ENCODE data around the gene SIAH1.
A peak's percentile ranks its signal among the peaks of the same experiment; 100 is the strongest.
"Not testable (repeated sequence)": the region's sequence is repeated elsewhere in the genome, so short reads cannot be mapped to it uniquely, and the experiment has no call there.

The SIAH1 gene

DNA sequence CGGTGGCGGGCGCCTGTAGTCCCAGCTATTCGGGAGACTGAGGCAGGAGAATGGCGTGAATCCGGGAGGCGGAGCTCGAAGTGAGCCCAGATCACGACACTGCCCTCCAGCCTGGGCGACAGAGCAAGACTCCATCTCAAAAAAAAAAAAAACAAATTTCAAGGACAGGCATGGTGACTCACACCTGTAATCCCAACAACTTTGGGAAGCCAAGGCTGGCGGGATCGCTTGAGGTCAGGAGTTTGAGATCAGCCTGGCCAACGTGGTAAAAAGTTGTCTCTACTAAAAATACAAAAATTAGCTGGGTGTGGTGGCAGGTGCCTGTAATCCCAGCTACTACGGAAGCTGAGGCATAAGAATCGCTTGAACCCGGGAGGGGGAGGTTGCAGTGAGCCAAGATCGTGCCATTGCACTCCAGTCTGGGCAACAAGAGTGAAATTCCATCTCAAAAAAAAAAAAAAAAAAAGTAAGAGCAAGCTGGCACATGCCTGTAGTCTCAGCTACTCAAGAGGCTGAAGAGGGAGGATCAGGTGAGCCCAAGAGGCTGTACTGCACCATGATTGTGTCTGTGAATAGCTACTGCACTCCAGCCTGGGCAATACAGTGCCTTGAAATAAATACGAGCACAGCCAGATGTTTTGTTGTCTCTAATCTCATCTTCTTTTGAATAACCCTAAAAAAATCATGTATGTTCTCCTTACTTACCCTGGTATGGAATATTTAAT is 14.4 kb downstream of the SIAH1 start:
- in situ Hi-C loops (cut with HindIII; ENCODE audit: low pct_ligation_motif_present, low pct_unique_long_range_greater_than_20kb, low sequenced_read_pairs); DNase-seq: not testable (repeated sequence)

DNA sequence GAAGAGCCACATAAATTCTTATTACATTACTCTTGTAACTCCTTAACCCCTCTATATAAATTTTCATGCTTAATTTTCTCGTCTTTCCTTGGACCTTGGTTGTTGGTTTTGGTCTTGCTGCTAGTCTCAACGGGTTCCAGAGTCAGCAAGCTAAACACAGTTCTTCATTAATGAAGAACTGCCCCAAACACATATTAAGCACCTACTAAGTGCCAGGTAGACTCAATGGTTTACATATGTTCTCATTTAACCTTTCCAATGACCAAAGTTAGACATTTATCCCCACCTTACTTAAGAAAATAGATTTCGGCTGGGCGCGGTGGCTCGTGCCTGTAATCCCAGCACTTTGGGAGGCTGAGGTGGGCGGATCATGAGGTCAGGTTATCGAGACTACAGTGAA is 15.0 kb downstream of the SIAH1 start:
- DNase-seq, result no peak
- in situ Hi-C loops (cut with HindIII; ENCODE audit: low pct_ligation_motif_present, low pct_unique_long_range_greater_than_20kb, low sequenced_read_pairs), result no loop called here

DNA sequence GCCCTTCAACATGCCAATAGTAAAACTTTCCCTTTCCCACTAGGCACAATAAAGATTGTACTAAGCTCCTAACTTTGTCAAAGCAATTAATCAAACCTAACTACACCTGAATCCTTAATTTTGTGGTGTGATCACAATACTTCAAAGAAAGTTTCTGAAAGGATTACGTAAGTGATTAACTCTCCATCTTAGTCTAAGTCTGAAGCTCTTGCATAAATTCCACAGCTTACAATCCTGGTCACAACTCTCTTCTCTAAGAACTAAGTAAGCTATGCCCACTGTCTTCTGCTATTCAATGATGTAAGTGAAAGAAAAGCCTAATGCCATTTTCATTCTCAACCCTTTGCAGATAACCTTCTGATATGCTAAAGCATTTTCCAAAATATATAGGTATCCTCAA is 15.4 kb downstream of the SIAH1 start:
- in situ Hi-C loops (cut with HindIII; ENCODE audit: low pct_ligation_motif_present, low pct_unique_long_range_greater_than_20kb, low sequenced_read_pairs), result no loop called here
- no peak for DNase-seq

DNA sequence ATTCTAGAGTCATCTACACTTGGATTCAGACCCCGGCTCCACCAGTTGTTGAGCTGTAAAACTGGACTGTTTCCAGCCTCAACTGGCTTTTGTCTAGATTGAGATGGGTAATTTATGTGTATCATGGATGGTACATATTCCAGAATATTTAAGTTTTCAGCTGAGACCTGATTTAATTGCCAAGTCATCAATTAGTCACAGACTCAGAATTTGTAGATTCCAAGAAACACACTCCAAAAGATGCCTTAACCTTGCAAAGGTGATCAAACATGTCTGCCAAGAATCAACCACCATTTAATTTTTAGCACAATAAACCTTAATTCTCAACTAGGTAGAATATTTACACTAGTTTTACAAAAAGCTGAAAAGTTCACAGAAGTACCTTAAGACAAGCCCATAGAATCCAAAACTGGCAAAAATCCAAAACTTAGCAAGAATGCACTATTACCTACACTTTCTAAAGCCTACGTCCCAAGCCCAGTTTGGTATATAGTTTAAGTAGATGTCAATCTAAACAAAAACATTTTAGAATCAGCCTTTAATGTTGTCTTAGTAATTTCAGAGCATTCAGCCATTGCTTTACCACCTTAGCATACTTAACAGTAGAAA is 17.7 kb downstream of the SIAH1 start:
- in situ Hi-C loops (cut with HindIII; ENCODE audit: low pct_ligation_motif_present, low pct_unique_long_range_greater_than_20kb, low sequenced_read_pairs), result no loop called here
- DNase-seq, result peak; percentile 23

DNA sequence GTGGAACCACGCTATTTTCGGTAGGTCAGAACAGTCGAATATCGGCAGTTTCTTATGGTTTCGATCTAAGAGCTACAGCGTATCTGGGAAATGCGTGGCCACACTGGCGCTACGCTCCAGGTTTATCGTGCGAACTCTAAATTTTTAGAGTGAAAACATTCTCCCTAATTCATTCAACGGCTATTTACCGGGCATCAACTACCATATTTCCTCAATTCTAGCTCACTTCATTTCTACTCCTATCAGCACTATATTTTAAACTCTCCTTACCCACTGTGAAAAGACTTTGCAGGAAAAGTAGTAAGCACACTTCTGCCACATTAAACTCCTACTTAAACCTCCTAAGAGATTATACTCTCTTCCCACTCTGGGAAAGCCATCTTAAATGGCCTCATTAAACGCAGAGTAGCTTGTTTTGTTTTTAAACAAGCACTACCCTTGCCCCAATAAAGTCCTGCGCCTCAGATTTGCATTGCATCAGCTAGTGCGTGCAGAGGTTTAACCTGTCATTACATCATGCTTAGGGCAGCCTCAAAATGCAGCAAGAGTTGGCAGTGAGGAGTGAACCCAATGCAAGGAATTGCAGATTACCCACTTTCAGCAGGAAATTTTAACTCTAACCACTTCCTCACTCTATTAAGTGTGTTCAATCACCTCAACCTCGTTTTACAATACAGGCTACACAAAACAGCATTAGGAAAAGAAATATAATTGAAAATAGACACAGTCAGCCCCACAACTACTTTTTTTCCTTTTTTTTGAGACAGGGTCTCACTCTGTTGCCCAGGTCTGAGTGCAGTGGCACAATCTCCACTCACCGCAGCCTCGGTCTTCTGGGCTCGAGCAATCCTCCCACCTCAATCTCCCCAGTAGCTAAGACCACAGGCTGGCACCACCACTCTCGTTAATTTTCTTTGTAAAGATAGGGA is 18.8 kb downstream of the SIAH1 start:
- in situ Hi-C loops (cut with HindIII; ENCODE audit: low pct_ligation_motif_present, low pct_unique_long_range_greater_than_20kb, low sequenced_read_pairs), result no loop called here
- DNase-seq, result peak; percentile 93

DNA sequence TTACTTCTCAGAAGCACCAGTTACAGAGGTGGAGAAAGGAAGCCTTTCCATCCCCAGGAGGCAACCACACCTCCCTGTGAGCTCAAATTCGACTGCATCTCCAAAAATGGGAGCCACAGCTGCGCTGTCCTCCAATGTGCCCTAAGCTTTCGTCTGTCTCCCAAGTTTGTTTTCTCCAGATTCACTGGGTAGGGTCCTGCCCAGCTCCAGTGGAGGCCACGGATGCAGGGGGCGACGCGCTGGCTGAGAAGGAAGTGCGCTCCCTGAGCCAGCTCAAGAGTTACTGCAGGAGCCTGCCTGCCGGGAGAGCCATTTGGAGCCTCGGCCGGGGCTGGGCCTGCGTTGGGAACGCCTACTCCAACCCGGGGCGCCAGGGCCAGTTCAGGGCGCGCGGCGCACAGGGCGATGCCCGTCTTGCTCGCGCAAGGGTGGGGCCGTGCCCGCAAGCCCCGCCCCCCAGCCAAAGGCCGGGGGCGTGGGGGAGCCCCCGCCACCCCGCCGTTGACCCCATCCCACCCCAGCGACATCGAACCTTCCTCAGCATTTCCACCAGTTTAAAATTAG is 19.5 kb downstream of the SIAH1 start:
- in situ Hi-C loops (cut with HindIII; ENCODE audit: low pct_ligation_motif_present, low pct_unique_long_range_greater_than_20kb, low sequenced_read_pairs), result no loop called here
- DNase-seq, result peak; percentile 97

DNA sequence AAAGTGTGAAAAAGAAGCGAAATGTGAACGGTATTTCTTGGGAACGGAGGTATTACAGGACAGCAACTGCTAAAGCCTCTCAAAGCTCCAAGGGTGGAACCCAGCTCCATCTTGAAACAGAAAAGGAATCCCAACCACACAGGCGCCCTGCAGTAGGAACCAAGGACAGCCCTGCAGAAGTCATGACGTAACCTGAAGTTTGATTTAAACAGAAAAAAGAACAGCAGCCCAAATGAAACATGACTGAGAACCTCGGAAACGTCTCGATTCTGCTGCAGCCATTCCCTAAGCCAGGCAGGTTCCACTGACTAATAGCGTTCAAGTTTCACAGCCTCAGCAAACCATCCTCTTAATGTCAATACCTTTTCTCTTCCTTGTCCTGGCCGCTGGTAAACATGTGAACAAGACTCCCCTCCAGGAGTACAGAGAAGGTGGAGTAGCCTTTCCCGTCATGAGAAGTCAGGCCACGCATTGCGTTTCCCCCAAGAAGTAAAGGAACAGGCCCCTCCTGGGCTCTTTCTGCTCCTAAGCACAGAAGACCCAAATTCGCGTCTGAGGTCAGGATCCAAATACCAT is 20.1 kb downstream of the SIAH1 start:
- in situ Hi-C loops (cut with HindIII; ENCODE audit: low pct_ligation_motif_present, low pct_unique_long_range_greater_than_20kb, low sequenced_read_pairs), result no loop called here
- peak; percentile 66 for DNase-seq

DNA sequence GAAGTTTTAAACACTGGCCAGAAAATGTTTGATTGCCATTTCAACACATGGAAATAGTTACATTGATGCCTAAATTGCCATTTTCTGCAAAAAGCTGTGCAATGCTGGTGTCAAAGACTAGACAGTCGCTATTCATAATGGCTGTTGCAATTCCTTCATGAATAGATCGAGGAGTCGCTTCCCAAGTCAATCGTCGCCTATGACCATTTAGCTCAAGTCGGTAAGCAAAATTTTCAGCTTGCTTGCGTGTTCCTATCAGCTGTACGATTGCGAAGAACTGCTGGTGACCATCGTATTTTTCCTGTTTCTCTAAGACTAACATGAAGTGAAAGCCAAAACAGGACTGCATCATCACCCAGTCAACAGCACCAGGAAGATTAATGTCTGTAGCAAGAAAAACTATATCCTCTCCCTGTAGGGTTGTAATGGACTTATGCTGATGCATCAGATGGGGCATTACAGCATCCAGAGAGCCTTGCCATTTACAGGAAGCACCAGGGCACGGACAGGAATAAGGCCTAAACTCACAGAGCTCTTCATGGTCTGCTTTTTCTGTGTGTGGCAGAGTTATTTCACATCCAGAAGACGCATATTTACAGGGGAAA is 23.6 kb downstream of the SIAH1 start:
- no peak for DNase-seq
- in situ Hi-C loops (cut with HindIII; ENCODE audit: low pct_ligation_motif_present, low pct_unique_long_range_greater_than_20kb, low sequenced_read_pairs), result no loop called here

DNA sequence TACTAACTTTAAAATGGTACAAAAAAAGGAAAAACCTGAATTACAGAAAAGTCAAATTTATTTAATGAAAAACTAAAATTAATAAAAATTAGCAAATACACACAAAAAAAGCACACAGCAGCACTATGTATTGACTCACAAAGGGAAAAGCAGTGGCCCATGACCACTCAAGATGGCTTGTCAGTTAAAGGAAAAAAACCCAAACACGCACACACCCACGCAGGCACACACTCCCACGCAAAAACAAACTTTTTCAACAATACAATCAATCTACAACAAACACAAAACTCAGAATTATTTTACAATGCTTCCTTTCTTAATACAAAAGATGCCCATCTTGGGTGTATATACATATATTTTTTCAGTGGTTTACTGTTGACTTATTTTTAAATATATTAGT is 24.2 kb downstream of the SIAH1 start:
- in situ Hi-C loops (cut with HindIII; ENCODE audit: low pct_ligation_motif_present, low pct_unique_long_range_greater_than_20kb, low sequenced_read_pairs), result no loop called here

DNA sequence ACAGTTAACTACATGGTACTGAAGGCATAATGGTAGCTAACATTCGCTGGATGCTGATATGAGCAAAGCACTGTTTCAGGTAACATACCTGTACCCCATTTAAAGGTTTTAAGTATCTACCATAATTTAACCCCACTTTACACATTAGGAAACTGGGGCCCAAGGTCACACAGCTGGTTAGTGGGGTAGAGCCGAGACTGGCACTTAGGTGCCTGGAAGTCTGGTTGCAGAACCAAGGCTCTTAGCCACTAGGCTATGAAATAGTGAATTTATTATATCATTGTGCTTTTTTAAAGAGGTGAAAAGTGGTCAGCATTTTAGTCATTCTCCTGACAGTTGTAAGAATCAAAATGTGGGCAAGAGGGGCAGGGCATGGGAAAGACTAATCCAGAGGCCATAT is 25.2 kb downstream of the SIAH1 start:
- DNase-seq, result no peak
- in situ Hi-C loops (cut with HindIII; ENCODE audit: low pct_ligation_motif_present, low pct_unique_long_range_greater_than_20kb, low sequenced_read_pairs), result no loop called here

More for the DNA sequence above, 24.2 kb downstream of the SIAH1 start:
- DNase-seq, result peak; percentile 35

DNA sequence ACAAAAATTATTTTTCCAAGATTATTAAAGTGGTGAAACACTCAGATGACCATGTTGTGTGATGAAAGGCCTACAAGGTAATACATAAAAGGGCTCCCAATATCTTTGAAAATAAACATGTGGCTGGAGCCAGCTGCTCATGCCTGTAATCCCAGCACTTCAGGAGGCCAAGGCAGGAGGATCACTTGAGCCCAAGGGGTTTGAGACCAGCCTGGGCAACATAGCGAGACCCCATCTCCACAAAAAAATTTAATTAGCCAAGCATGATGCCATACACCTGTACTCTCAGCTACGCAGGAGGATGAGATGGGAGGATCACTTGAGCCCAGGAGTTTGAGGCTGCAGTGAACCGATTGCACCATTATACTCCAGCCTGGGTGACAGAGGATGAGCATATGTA is 26.8 kb downstream of the SIAH1 start:
- in situ Hi-C loops (cut with HindIII; ENCODE audit: low pct_ligation_motif_present, low pct_unique_long_range_greater_than_20kb, low sequenced_read_pairs), result no loop called here
- DNase-seq, result no peak

DNA sequence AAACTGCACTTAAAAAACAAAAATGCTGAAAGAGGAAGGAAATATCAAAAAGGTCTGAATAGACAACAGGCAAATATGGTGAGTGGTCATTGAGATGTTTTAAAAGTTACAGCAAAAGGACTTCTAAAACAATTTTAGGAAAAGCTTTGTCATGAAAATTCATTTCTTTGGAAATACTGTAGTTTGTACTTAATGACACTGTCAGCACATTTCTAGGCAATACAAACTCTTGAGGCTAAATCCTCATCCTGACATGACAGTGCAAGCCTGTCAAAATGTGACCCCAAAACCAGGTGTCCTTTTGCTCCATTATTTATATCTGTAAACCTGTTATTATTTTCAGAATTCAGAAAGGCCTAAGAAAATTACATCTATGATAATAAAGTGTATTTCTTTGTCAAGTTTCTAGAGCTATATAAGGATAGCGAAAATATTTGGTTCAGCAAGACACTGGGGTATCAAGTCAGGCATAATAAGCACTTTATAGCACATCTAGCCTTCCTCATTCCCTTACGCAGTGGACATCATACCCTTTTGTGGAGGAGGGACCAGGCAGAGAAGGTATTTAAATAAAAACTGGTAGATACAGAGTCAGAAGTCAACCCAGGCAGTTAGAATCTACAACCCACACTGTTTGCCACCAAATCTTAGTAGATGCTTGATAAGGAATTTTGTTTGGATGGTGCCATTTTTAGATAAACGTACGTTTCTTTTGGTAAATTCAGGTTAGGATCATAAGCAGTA is 28.4 kb downstream of the SIAH1 start:
- in situ Hi-C loops (cut with HindIII; ENCODE audit: low pct_ligation_motif_present, low pct_unique_long_range_greater_than_20kb, low sequenced_read_pairs), result no loop called here
- DNase-seq, result no peak

DNA sequence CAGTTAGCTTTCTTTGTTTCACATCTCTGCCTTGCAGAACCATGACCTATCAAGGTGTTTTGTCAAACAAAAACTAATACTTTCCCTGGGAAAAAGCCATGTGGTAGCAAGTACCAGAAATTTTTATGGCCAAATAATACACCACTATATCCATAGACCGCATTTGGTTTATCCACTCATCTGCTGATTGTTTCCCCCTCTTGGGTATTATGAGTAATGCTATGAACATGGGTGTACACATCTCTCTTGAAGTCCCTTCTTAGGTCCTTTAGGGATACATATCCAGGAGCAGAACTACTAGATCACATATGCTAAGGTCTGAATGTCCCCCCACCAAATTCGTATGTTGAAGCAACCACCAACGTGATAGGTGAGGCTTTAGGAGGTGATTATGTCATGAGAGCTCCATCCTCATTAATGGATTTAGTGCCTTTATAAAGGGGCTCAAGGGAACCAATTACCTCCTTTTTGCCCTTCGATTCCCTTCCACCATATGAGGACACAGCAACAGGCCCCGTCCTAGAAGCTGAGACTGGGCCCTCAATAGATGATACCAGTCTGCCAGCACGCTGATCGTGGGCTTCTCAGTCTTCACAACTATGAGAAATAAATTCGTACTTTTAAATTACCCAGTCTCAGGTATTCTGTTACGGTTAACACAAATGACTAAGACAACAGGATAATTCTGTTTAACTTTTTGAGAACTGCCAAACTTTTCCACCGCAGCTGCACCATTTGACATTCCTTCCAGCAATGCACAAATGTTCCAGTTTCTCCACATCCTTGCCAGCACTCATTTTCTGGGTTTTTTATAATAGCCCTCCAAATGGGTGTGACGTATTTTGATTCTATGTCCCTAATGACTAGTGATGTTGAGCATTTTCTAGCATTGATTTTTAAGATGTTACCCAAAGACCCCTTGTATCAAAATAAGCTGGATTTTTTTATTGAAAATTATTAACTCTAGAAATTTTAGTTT is 30.0 kb downstream of the SIAH1 start:
- DNase-seq, result no peak
- in situ Hi-C loops (cut with HindIII; ENCODE audit: low pct_ligation_motif_present, low pct_unique_long_range_greater_than_20kb, low sequenced_read_pairs), result no loop called here

DNA sequence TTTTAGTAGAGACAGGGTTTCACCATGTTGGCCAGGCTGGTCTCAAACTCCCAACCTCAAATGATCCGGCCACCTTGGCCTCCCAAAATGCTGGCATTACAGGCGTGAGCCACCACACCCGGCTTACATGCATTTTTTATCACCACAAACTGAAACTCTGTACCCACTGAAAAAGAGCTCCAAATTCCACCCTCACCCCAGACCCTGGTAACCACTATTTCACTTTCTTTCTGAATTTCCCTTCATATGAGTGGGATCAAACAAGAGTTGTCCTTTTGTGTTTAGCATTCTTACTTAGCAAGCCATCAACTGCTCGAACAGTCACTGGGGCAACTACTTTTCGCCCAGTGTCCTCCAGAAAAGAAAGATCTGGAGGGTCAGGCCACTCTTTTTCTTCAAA is 30.8 kb downstream of the SIAH1 start:
- in situ Hi-C loops (cut with HindIII; ENCODE audit: low pct_ligation_motif_present, low pct_unique_long_range_greater_than_20kb, low sequenced_read_pairs); DNase-seq: not testable (repeated sequence)

DNA sequence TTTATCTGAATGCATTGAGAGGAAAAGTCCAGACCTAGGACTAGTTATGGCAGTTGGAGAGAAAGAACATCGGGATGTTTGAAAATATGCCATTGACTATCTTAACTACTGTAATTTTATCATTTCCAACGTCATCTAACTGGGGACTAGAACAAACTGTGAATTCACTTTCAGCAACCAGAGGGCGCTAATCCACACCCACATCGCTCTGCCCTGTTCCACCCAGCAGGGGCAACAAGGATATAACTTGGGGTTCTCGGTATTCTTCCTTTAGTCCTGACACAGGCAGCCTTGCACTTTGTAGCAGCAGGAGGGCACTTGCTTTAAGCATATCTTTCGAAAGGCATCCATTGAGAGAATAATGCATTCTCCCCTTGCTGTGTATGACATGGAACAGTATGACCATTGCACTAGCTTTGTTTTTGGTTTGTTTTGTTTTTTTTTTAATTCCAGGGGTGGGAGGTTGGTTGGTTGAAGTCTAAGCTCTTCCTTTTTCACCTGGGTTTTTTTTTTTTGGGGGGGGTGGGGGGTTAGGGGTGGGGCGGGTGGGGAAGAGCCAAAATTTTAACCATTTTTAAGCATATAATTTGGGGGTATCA is 31.5 kb downstream of the SIAH1 start:
- DNase-seq, result peak; percentile 86
- in situ Hi-C loops (cut with HindIII; ENCODE audit: low pct_ligation_motif_present, low pct_unique_long_range_greater_than_20kb, low sequenced_read_pairs), result no loop called here

DNA sequence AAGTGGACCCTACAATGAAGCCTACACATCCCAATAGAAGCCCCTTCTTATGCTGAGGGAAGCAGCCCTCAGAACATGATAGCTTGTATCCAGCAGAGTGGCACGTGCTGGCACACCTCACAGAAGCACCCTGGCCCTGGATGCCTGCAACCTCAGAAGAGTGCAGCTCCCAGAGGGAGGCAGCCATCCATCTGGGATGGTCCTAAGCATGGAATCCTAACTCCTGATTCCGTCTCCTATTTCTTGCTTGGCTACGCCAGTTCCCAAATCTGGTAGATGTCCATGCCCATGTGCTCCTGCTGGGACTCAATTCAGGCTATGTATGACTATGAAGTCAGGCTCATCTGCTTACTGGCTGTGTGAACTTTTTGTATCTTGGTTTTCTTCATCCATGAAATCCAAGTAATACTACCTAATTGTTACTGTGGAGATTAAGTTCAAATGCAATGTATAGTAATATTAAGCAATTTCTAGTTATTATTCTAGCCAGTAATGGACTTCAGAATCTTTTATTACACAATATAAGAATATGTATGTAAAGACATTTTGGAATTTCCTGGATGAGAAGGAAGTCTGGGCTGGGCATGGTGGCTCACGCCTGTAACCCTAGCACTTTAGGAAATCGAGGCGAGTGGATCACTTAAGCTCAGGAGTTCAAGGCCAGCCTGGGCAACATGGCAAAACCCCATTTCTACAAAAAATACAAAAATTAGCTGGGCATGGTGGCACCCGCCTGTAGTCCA is 32.4 kb downstream of the SIAH1 start:
- no peak for DNase-seq
- in situ Hi-C loops (cut with HindIII; ENCODE audit: low pct_ligation_motif_present, low pct_unique_long_range_greater_than_20kb, low sequenced_read_pairs), result no loop called here

Data from ACHN (cell line).